Right renal pelvis (tissue), 4 donors: Measurements from ENCODE around the gene CRAMP1. TPM values are rescaled to one million over a fixed set of nuclear protein-coding genes. Genes with fewer than 3 reads are reported as not detected.
A peak's percentile ranks its signal among the peaks of the same experiment; 100 is the strongest.
"Not testable (repeated sequence)": the region's sequence is repeated elsewhere in the genome, so short reads cannot be mapped to it uniquely, and the experiment has no call there.

Experiments used
- DNase-seq, 4 donors: peaks; one replicate each; pipeline ENCODE4 v3.0.0-alpha.2; 2013; ENCODE audit warnings: low read depth in 4 of 4, low spot score in 3 of 4, missing footprints in 1 of 4
- polyA plus RNA-seq, 4 donors: library from polyadenylated mRNA; unstranded; fragments of 120-200 nt; gene quantifications; one replicate each; pipeline ENCODE4 v1.2.1, GENCODE V29; 2013; ENCODE audit not compliant: insufficient read length in 4 of 4

The CRAMP1 gene
- polyA plus RNA-seq, 4 donors = 16.8 to 21.2 (median 19.0) TPM

DNA sequence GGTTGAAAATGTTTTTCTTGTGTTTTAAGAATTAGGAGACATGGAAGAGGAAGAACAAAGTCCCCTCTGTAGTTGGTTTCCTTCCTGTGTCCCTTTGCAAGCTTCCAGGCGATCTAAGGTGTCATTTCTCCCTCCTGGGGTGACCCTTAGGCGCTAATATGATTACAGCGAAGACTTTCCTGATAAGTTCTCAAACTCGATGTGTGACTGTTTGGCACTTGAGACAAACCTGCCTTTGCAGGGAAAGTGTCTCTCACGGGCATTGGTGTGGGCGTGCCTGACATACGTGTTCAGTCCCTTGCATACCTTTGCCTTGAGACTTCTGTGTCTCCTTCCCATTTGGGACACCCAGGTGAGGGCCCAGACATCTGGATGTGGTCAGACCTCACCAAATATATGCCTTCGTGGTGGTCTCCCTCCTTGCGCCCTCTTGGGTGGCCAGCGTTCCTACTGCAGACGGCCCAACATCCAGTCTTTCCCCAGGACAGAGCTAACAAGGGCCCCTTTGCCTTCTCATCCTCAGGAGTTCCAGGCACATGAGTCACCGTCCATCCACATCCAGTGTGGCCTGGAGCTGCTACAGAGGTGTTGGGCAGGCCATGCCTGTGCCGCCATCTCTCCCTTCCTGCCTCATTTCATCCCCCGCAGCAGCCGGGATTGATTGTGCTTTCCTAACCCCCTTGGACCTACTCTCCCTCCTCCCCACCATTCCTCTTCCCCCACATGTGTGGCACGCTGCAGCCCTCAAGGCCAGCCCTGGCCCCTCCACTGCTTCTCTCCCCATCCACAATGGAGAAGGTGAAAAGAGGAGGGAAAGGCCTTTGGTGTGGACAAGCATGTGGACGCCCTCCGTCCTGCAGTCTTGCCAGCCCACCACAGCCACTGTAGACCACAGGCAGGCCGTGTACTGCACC lies 62.8 kb downstream of the CRAMP1 start:
- DNase-seq = no peak

- no peak for DNase-seq
Measured at GRCh38 chr16:1676661-1677060, 64.5 kb downstream of the CRAMP1 start.

DNA sequence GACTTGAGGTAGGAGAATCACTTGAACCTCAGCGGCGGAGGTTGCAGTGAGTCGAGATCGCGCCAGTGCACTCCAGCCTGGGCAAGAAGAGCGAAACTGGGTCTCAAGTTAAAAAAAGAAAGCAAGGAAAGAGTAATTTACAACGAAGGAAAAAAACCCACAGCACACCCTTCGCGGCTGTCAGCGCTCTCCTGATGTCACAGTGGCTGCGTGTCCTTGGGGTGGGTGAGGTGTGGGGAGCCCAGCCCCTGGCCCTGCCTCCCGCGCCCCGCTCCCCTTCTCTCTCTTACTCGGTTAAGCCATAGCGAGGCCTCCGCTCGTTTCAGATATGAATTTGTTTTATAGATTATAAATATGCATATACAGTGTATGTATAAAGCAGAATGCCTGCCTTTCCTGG lies 65.2 kb downstream of the CRAMP1 start:
- no peak for DNase-seq

GRCh38 chr16:1677942-1678499 lies 65.9 kb downstream of the CRAMP1 start, which contains the start of gene JPT2:
Gene JPT2 (plus strand): TSS chr16:1678279. CDS start chr16:1678313, 34 bp downstream.
- DNase-seq = peak; percentile 91 to 95 (median 94)

GRCh38 chr16:1678500-1679098 lies 66.4 kb downstream of the CRAMP1 start:
- no peak for DNase-seq

- DNase-seq = no peak
Measured at GRCh38 chr16:1680361-1680760, 68.2 kb downstream of the CRAMP1 start.

DNA sequence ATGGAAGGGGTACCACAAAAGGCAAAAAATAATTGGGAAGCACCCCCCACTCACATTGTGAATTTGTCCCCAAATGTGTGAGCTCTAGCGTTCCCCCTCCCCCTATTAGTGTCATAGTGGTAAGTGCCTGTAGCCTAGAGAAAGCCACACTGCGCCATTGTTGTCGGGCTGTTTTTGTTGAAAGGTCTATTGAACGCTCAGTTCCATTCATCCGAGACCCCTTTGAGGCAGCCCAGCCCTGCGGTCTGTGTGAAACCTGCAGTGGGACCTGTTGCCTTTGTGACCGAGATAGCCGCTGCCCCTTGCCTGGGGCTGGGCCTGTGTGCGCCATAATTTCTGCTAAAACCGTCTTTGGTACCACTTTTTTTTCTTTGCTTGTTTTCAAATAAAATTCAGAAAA lies 68.9 kb downstream of the CRAMP1 start:
- no peak for DNase-seq

DNA sequence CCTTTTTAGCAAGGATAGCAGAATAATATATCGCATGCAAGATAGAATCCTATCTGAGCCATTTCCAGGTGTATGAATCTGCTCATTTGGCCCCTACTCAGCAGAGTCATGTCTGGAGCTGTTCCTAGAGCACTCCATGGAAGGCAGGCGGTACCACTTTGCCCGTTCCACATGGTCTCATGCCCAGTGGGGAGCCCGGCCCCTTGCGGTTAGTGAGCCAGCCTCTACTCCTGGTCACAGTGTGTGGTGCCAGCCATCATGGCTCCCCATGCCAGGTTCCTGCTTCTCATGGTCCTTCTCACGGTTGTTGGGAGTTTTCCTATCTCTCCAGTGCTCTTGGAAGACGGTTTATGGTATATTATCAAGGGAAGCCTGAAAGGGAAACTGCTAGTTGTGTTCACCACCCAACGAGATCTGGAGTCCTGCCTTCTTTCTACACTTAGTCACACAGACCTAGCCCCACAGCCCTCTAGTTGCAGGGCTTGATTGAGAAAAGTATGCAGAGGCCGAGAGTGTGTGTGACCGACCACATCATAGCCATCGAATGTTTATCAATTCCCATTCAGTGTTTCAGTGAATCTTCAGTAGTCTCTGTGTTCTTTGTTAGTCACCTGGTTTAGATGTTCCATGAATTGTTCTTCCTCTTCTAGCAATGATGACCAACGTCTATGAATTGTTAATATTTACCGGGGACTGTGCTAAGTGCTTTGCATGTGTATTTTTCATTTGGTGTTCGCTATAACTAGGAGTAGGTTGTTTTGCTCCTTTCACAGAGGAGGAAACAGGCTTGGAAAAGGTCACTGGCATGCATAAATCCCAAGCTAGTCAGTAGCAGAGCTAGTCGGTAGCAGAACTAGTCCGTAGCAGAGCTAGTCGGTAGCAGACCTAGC lies 75.5 kb downstream of the CRAMP1 start:
- DNase-seq = no peak

DNA sequence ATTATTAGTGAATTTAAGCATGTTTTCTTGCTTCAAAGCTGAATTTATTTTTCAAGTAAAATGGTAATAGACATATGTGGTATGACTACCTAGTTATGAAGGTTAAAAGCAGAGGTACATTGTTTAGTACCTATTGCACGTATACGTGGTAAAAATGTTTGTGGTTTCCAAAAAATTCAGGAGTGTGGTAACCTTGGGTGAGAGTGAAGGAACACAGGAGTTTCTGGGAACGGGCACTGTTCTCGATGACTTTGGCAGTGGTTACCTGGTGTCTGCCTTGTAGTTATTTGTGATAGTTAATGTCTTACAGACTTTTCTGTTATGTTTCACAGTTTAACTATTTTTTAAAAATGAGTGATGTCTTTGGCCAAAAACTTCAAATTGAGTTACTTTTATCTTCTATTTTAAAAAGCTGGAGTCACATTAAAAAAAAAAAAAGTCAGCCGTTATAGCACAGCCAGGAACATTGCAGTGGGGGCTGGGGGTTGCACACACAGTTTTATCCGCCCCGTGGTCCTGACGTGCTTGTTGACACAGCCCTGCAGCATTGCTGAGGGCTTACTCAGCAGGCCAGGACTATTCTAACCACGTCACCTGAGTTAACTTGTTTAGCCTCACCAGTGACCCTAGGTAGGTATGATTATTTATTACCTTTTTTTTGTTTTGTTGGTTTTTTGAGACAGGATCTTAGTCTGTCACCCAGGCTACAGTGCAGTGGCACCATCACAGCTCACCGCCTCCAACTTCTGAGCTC lies 76.8 kb downstream of the CRAMP1 start:
- no peak for DNase-seq

- no peak for DNase-seq
Measured at GRCh38 chr16:1689853-1690252, 77.7 kb downstream of the CRAMP1 start.

DNA sequence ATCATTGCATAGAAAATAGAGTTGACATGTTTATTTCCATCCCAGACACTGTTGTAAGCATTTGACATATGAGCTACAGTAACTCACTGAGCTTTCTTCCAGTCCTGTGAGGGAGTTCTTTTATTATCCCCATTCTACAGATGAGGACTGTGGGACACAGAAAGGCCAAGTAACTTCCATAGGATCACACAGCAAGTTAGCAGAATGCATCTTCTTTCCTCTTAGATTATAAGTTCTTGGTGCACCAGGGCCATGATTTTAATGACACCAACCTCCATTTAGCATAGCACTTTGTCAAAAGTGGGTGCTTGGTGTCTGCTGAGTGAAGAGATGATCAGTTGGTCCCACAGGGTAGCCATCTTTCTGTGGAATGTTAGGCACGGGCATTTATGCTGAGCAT lies 78.7 kb downstream of the CRAMP1 start:
- no peak for DNase-seq

GRCh38 chr16:1691276-1691675 lies 79.1 kb downstream of the CRAMP1 start:
- no peak for DNase-seq

DNA sequence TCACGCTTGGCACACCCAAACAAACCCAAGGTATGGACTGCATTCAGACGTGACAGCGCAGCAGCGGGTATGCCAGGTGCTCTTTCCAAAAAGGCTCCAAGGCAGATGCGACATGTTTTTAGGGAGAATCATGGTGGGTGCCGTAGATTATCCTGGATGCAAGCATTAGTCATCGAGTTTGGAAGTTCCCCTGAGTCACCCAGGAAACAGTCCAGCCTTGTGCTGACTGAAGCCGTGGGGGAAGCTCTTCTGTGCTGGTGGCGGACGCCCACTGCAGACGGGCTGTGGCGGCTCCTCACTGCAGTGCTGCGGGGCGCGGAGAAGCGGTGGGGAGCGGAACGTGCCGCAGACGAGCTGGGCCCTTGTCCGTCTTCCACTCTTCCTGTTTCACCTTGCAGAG lies 79.8 kb downstream of the CRAMP1 start:
- no peak for DNase-seq

- DNase-seq = no peak
Measured at GRCh38 chr16:1696863-1697262, 84.7 kb downstream of the CRAMP1 start.

- DNase-seq = no peak
Measured at GRCh38 chr16:1698680-1699079, 86.5 kb downstream of the CRAMP1 start.

GRCh38 chr16:1700246-1700645 lies 88.1 kb downstream of the CRAMP1 start:
- DNase-seq = no peak

DNA sequence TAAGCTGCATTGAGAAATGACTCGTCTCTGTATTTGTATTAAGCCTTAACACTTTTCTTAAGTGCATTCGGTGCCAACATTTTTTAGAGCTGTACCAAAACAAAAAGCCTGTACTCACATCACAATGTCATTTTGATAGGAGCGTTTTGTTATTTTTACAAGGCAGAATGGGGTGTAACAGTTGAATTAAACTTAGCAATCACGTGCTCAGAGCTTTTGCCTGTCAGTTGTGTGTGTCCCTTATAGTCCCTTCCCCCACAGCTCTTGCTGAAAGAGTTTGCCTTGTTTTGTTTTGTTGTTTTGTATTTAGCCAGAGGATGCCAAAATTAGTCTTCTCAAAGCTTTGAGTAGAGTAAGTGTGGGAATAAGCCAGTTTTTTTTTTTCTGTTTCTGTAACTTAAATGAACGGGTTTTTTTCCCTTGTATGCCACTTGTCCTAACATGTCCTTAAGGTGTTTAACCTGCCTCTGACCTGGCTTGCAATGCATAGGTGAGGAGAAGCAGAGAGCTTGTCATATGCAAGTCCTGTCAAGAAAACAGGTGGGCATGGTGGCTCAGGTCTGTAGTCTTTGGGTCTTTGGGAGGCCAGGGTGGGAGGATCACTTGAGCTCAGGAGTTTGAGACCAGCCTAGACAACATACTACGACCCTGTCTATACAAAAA lies 89.2 kb downstream of the CRAMP1 start:
- no peak for DNase-seq

DNA sequence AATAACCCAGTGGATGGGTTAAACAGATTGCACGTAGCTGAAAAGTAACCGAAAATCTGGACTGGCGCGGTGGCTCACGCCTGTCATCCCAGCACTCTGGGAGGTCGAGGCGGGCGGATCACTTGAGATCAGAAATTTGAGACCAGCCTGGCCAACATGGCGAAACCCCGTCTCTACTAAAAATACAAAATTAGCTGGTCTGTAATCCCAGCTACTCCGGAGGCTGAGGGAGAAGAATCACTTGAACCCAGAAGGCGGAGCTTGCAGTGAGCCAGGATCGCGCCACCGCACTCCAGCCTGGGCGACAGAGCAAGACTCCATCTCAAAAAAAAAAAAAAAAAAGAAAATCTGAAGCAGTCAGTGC lies 93.1 kb downstream of the CRAMP1 start:
- DNase-seq = not testable (repeated sequence)

- DNase-seq = peak; percentile 86 to 91 (median 86)
Measured at GRCh38 chr16:1705688-1706385, 93.7 kb downstream of the CRAMP1 start, which contains the start of gene MAPK8IP3. Gene MAPK8IP3 (plus strand): TSS chr16:1706195. CDS start chr16:1706340, 145 bp downstream.
